OCI-LY3 (cell line): ENCODE data around the gene EML3.

ENCODE experiments used
- H2AFZ ChIP-seq: fragments of 200-600, 300-600 bp; shearing (Covaris generic); 2 replicates; pipeline ENCODE4 v1.6.0; 2014; ENCODE audit warnings: antibody characterized with exemption, low read depth, low read length
- H3K27ac ChIP-seq: fragments of 200-600, 300-600 bp; sonication (generic); 2 replicates; pipeline ENCODE4 v1.5.1; 2014; ENCODE audit warnings: mild to moderate bottlenecking, low read length, moderate library complexity, mixed read lengths
- H3K27me3 ChIP-seq: fragments of 200-600, 300-600 bp; sonication (generic); 2 replicates; pipeline ENCODE4 v1.6.1; 2014; ENCODE audit warnings: low read depth, low read length, mixed read lengths
- H3K36me3 ChIP-seq: fragments of 200-600, 300-600 bp; sonication (generic); replicated peaks from 2 replicates; pipeline ENCODE3; 2014; ENCODE audit warnings: low read depth, low read length, mixed read lengths
- H3K4me1 ChIP-seq: fragments of 300-600, 200-600 bp; sonication (generic); 2 replicates; pipeline ENCODE4 v1.6.1; 2014; ENCODE audit warnings: low read length, mixed read lengths
- H3K4me2 ChIP-seq: fragments of 200-600, 300-600 bp; sonication (generic); 2 replicates; pipeline ENCODE4 v1.6.1; 2014; ENCODE audit warnings: low read length, mixed read lengths
- H3K4me3 ChIP-seq: fragments of 300-600, 200-600 bp; sonication (generic); 2 replicates; pipeline ENCODE4 v1.5.1; 2014; ENCODE audit warnings: antibody characterized with exemption, mild to moderate bottlenecking, low read length, moderate library complexity
- H3K79me2 ChIP-seq: fragments of 300-600, 200-600 bp; shearing (Covaris generic); 2 replicates; pipeline ENCODE4 v1.6.1; 2014; ENCODE audit warnings: mild to moderate bottlenecking, low read length, mixed read lengths
- H3K9ac ChIP-seq: fragments of 300-600, 200-600 bp; shearing (Covaris generic); 2 replicates; pipeline ENCODE4 v1.6.0; 2014; ENCODE audit warnings: mild to moderate bottlenecking, low read length, moderate library complexity
- H3K9me3 ChIP-seq: fragments of 200-600, 300-600 bp; shearing (Covaris generic); 2 replicates; pipeline ENCODE4 v1.6.1; 2014; ENCODE audit warnings: low read length, mixed read lengths; ENCODE audit not compliant: insufficient read depth
- H4K20me1 ChIP-seq: fragments of 200-600, 300-600 bp; sonication (generic); 2 replicates; pipeline ENCODE4 v1.6.1; 2016; ENCODE audit warnings: low read length, mixed read lengths; ENCODE audit not compliant: insufficient read depth
- CTCF ChIP-seq: fragments of 200-600, 300-600 bp; sonication (generic); IDR thresholded peaks from 2 replicates; pipeline ENCODE4 v1.5.1; 2014; ENCODE audit warnings: antibody characterized with exemption, low read length, low read depth
- EZH2phosphoT487 ChIP-seq: fragments of 200-600 bp; shearing (Covaris generic); IDR thresholded peaks from 2 replicates; pipeline ENCODE4 v1.6.1; 2018; ENCODE audit warnings: antibody characterized with exemption, mixed run types, low read depth

The EML3 gene

GRCh38 chr11:62603776-62604299 lies 8.7 kb downstream of the EML3 start:
- Histone ChIP-seq H2AFZ (no peak overlapping the region), H3K27ac (no peak overlapping the region), H3K27me3 (no peaks in the 10 kb centered on the region), H3K9ac (no peak overlapping the region), H3K4me3 (no peak overlapping the region), H3K9me3 (no peaks in the 10 kb centered on the region), H4K20me1 (no peaks in the 10 kb centered on the region), H3K4me1 (peaks cover 20% of the 10 kb centered on the region), H3K79me2 (peaks cover 28% of the 10 kb centered on the region), H3K4me2 (no peak overlapping the region), H3K36me3 (peaks cover 30% of the 10 kb centered on the region)
- TF ChIP-seq CTCF (no peak), EZH2phosphoT487 (no peak)

GRCh38 chr11:62603072-62603408 lies 9.5 kb downstream of the EML3 start:
- H3K9ac ChIP-seq, result no peak overlapping the region
- no peaks in the 10 kb centered on the region for H4K20me1 ChIP-seq
- H3K4me1 ChIP-seq, result peaks cover 25% of the 10 kb centered on the region
- H3K27me3 ChIP-seq, result no peaks in the 10 kb centered on the region
- no peak overlapping the region for H3K4me2 ChIP-seq
- H3K9me3 ChIP-seq, result no peaks in the 10 kb centered on the region
- peaks cover 36% of the 10 kb centered on the region for H3K79me2 ChIP-seq
- no peak for TF ChIP-seq EZH2phosphoT487
- TF ChIP-seq CTCF, result no peak
- H3K36me3 ChIP-seq, result peaks cover 38% of the 10 kb centered on the region
- no peak overlapping the region for H2AFZ ChIP-seq
- no peak overlapping the region for H3K27ac ChIP-seq
- no peak overlapping the region for H3K4me3 ChIP-seq

- H3K36me3 ChIP-seq, result peaks cover 40% of the 10 kb centered on the region
- no peak overlapping the region for H2AFZ ChIP-seq
- peak overlapping the region; percentile 53 for H3K4me2 ChIP-seq
- TF ChIP-seq EZH2phosphoT487, result no peak
- TF ChIP-seq CTCF, result no peak
- peak overlapping the region; percentile 30; the same call in 1 of the 2 replicates for H3K4me3 ChIP-seq
- no peaks in the 10 kb centered on the region for H4K20me1 ChIP-seq
- no peak overlapping the region for H3K27ac ChIP-seq
- H3K9ac ChIP-seq, result no peak overlapping the region
- peaks cover 42% of the 10 kb centered on the region for H3K79me2 ChIP-seq
- no peaks in the 10 kb centered on the region for H3K9me3 ChIP-seq
- no peaks in the 10 kb centered on the region for H3K27me3 ChIP-seq
- H3K4me1 ChIP-seq, result peaks cover 25% of the 10 kb centered on the region
Observed at GRCh38 chr11:62602141-62603071, 10.2 kb downstream of the EML3 start.

- no peaks in the 10 kb centered on the region for H3K9me3 ChIP-seq
- H3K27me3 ChIP-seq, result no peaks in the 10 kb centered on the region
- peak within 1 kb of the TSS; percentile 97 for H3K9ac ChIP-seq
- TF ChIP-seq EZH2phosphoT487, result no peak
- TF ChIP-seq CTCF, result no peak
- H3K4me1 ChIP-seq, result peaks cover 25% of the 10 kb centered on the region
- H3K4me2 ChIP-seq, result peak within 1 kb of the TSS; percentile 88
- H3K79me2 ChIP-seq, result peaks cover 43% of the 10 kb centered on the region
- peaks cover 45% of the 10 kb centered on the region for H3K36me3 ChIP-seq
- peak within 1 kb of the TSS; percentile 82 for H3K27ac ChIP-seq
- H4K20me1 ChIP-seq, result no peaks in the 10 kb centered on the region
- 0 out of 2 replicates have a peak within 1 kb of the TSS, but pooled peaks have one; percentile 20 for H2AFZ ChIP-seq
- peak within 1 kb of the TSS; percentile 87 for H3K4me3 ChIP-seq
Observed at GRCh38 chr11:62601372-62602140, 11.0 kb downstream of the EML3 start, which contains the start of gene MTA2. MTA2 (minus strand) TSS chr11:62601865; CDS start chr11:62601450, 415 bp downstream.
